GM12875 (cell line): ENCODE measurements around the gene RAMP2.

ENCODE experiments used
- H3K4me3 ChIP-seq: one replicate; pipeline ENCODE4 v1.5.1; 2011; ENCODE audit warnings: low read depth, low read length, control low read depth
- TF ChIP-seq, protein P1 (sequence below): IDR thresholded peaks from 2 replicates; pipeline ENCODE4 v1.5.1; 2011; ENCODE audit warnings: low read depth, mild to moderate bottlenecking, control low read depth, inconsistent platforms, low read length, moderate library complexity, borderline replicate concordance; ENCODE audit not compliant: insufficient read depth

The RAMP2 gene

DNA sequence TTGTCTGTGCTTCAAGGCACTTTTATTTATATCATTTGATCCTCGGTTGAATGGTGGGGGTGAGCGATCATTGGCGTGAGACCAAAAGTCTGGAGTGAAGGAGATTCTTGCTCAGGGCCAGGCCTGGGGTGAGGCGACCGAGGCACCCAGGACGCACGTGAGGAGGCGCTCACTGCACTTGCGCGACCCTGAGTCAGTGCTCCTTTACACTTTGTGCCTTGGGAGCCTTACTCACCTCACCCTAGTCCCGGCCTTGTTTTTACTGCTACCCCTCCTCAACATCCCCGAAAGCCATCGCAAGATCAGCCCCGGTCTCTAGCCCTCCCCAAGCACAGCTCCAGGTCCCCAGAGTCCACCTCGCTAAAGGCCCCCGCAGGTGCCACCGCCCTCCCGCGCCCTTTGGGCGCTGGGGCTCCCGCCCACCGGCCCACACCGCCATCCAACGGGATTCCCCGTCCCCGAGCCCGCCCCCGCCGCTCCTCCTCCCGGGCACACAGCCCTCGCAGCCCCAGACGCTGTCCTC is 16.7 kb upstream of the RAMP2 start:
- peak overlapping the region; percentile 68 for H3K4me3 ChIP-seq
- TF ChIP-seq, protein P1, sequence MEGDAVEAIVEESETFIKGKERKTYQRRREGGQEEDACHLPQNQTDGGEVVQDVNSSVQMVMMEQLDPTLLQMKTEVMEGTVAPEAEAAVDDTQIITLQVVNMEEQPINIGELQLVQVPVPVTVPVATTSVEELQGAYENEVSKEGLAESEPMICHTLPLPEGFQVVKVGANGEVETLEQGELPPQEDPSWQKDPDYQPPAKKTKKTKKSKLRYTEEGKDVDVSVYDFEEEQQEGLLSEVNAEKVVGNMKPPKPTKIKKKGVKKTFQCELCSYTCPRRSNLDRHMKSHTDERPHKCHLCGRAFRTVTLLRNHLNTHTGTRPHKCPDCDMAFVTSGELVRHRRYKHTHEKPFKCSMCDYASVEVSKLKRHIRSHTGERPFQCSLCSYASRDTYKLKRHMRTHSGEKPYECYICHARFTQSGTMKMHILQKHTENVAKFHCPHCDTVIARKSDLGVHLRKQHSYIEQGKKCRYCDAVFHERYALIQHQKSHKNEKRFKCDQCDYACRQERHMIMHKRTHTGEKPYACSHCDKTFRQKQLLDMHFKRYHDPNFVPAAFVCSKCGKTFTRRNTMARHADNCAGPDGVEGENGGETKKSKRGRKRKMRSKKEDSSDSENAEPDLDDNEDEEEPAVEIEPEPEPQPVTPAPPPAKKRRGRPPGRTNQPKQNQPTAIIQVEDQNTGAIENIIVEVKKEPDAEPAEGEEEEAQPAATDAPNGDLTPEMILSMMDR: no peak

DNA sequence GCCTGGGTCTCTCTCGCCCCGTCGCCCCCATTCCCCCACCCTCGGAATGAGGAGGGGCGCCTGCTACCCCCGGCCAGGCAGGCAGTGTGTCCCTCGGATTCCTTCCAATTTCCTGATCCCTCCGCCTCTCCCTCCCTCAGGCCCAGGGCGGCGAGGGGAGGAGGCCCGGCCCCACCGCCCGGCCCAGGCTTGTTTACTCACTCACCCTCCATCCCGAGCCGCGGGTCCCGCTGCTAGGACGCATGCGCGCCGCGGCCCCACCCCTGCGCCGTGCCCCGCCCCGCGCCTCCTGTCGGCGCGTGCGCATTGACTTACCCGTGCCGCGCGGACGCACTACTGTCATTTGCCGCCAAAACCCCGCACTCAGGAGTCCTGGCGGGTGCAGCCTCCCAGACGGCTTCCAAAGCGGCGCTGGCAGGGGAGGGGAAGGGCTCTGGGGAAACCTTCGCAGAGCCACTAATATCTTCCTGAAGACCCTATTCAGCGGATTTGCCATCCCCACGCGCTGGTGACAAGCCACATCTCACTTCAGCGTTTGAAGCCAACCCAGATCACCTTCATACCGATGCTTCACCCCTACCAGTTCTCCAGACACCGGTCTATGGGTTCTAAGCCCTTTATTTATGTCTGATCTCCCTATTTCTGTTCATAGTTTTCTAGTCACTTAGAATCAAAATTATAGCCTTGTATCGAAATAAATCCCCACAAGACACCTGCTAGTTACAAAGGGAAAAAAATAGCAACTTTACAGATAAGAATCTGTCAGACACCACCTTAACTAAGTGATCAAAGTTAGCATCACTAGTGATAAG is 16.0 kb upstream of the RAMP2 start, which contains the start of gene EZH1:
Gene EZH1 (minus strand): TSS at position 235 of the 812 bp plus-strand sequence. CDS start 16,099 bp downstream, outside the sequence.
- TF ChIP-seq, protein P1: no peak
- peak within 1 kb of the TSS; percentile 68 for H3K4me3 ChIP-seq

DNA sequence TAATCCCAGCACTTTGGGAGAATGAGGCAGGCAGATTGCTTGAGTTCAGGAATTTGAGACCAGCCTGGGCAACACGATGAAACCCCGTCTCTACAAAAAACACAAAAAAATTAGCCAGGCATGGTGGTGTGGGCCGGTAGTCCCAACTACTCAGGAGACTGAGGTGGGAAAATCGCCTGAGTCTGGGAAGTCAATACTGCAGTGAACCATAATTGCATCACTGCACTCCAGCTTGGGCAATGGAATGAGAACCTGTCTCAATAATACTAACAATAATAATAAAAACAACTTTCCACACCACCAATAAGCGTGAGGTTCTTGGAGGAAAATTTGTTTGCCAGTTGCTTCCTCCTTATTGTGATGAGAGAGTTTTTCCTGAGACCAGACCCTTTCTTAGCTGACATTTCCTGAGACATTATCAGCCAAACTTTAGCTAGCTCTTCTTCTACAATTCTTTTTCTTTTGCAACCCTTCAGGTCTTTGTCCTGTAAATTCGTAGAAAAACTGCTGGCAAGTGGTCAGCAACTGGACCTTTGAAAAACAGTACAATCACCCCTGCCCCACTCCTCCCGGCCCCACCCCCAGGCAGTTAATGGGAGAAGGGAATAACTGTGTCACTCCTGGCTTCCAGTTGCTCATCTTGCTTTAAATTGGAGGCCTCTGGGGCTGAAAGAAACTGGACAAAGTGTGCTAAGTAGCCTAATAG is 12.7 kb upstream of the RAMP2 start:
- TF ChIP-seq, protein P1: no peak
- no peak overlapping the region for H3K4me3 ChIP-seq

DNA sequence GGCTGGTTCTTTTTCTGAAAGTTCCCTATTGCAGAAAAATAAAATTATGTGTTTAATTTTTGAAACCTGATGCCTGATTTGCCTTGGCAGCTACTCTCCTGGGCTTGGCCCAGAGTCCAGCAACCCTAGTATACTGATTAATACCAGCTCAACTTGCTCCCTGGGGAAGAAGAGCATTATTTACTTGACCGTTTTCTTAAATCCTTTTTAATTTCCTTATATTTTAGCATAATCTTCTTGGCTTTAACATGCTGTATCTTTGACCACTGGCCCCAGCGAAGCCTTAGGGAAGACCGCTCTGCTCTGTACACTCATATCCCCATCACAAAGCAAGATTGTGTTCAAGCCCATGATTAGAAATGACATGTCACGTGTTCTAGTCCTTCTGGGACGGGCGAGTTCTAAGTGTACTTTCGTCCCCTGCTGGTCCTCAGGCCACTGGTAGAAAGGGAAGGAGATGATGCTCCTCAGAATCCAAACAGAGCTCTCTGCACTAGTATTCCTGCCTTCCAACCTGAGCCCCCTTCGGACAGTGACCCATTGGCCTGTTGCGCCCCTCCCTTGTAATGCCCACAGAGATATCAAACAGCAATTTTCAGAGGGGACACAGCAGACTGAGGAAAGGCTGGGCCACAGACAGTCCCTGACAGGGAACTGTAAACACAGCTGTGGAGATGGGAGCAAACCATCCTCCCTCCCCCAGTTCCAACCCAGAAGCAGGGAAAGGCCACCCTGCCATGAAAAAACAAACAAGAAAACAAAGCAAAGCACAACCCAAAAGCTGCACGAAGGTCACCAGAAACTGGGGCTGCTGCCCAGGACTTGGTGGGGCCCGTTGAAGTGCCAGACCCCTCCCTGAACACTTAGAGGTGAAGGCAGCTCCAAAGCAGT is 11.9 kb upstream of the RAMP2 start:
- no peak overlapping the region for H3K4me3 ChIP-seq
- TF ChIP-seq, protein P1: no peak

DNA sequence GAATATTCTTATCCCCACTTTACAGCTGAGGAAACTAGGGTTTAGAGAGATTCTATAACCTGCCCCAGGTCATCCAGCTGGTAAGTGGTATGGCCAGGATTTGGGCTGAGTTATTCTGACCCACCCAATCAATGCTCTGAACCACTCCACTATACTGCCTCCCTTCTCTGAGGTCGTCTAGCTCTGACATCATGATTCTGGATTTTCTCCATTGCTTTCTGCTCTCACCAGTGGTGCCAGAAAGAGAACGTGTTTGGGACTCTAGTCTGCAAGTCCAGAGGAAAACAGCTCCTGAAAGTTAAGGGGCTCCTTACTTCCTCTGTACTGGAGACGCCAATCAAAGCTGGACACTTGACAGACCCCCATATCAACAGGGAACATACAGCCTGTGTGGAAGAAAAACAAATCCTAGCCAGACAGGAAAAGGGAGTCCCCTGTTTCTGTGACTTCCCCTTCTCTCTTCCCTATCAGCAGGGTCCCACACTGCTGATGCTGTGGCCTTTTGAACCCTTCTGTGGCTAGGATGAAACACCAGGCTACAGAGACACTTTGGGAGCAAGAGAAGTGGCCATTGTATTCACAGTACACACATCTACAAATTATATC is 10.2 kb upstream of the RAMP2 start:
- H3K4me3 ChIP-seq: no peak overlapping the region
- TF ChIP-seq, protein P1: no peak

DNA sequence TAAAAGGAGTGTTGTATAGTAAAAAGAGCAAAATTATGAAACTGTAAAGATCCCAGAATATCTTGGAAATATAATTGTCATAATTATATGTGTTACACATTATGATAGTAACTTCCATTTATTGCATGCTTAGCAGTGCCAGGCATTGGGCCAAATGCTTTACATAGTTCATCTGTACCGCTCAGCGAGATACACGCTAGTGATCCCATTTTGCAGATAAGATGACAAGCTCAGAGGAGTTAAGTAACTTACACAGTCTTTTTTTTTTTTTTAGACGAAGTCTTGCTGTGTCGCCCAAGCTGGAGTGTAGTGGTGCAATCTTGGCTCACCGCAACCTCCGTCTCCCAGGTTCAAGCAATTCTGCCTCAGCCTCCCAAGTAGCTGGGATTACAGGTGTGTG is 9.4 kb upstream of the RAMP2 start:
- no peak overlapping the region for H3K4me3 ChIP-seq
- TF ChIP-seq, protein P1: no peak
